LNCAP (cell line): Measurements from ENCODE around the gene GPC5.

ENCODE experiments used
- CTCF ChIP-seq: fragments of 450-650 bp; IDR thresholded peaks from 2 replicates; pipeline ENCODE4 v1.5.1; 2017; ENCODE audit warnings: mild to moderate bottlenecking

Gene GPC5

GRCh38 chr13:92864584-92865284 is 1466.3 kb downstream of the GPC5 start:
- no peak for TF ChIP-seq CTCF

- TF ChIP-seq CTCF, result no peak
Measured at GRCh38 chr13:92873029-92873428, 1474.6 kb downstream of the GPC5 start.

- TF ChIP-seq CTCF, result no peak
Measured at GRCh38 chr13:92886535-92887077, 1488.2 kb downstream of the GPC5 start.

- TF ChIP-seq CTCF, result no peak
Measured at GRCh38 chr13:92894447-92894846, 1496.0 kb downstream of the GPC5 start.

- peak; percentile 39; the same call in 1 of the 2 replicates for TF ChIP-seq CTCF
Measured at GRCh38 chr13:92896842-92897241, 1498.4 kb downstream of the GPC5 start.

- no peak for TF ChIP-seq CTCF
Measured at GRCh38 chr13:92900446-92900845, 1502.0 kb downstream of the GPC5 start.

GRCh38 chr13:92901739-92902138 is 1503.3 kb downstream of the GPC5 start:
- TF ChIP-seq CTCF, result no peak

- no peak for TF ChIP-seq CTCF
Measured at GRCh38 chr13:92912629-92913028, 1514.2 kb downstream of the GPC5 start.
